HL-60 (cell line): ENCODE measurements around the gene MAPK10.
A peak's percentile ranks its signal among the peaks of the same experiment; 100 is the strongest.

Experiments used
- CTCF ChIP-seq: IDR thresholded peaks from one replicate; pipeline ENCODE4 v1.5.1; 2011; ENCODE audit warnings: low read length, control low read depth, inconsistent platforms; ENCODE audit not compliant: insufficient read depth
- GABPA ChIP-seq: IDR thresholded peaks from 2 replicates; pipeline ENCODE4 v1.6.1; 2012; ENCODE audit warnings: low read depth
- POLR2AphosphoS5 ChIP-seq: IDR thresholded peaks from 2 replicates; pipeline ENCODE4 v1.6.1; 2012; ENCODE audit warnings: low read depth
- SPI1 ChIP-seq: IDR thresholded peaks from 2 replicates; pipeline ENCODE4 v1.6.1; 2012; ENCODE audit warnings: low read depth, mild to moderate bottlenecking, borderline replicate concordance

- TF ChIP-seq CTCF (no peak), GABPA (no peak), SPI1 (peak; percentile 26; the same call in 1 of the 2 replicates), POLR2AphosphoS5 (no peak)
Measured at GRCh38 chr4:86386817-86387415, 27.1 kb upstream of the MAPK10 start.
